Measurements from ENCODE around the gene RDH12. TPM values are rescaled to one million over a fixed set of nuclear protein-coding genes. Genes with fewer than 3 reads are reported as not detected.

RDH12 gene
- total RNA-seq, 2 experiments from 2014 or later = not detected

DNA sequence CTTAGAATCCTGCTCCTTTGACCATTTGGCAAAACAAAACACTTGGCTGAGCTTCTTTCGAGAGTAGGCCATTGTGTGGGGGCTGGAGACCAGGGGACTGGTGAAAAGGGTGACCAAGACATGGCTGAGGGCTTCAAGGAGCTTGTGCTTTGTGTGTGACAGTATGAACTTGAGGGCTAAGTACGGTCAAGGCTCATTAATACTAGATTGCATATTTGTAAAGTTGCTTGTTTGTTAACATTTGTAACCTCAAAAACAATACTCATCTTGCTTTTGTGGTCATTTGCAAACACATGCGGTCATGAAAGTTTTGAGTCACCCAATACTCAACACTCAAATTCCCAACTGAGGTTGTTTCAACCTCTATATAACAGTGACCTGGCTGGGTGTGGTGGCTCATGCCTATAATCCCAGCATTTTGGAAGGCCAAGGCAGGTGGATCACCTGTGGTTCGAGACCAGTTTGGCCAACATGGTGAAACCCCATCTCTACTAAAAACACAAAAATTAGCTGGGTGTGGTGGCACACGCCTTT lies 72.2 kb downstream of the RDH12 start:
- no peaks in the 10 kb centered on the region for H3K4me1 Mint-ChIP-seq (ENCODE audit: low read depth)
- intact Hi-C loops (cut with micrococcal nuclease) = no loop called here
- DNase-seq (no peak), ATAC-seq (no peak)
- TF ChIP-seq, protein P1, sequence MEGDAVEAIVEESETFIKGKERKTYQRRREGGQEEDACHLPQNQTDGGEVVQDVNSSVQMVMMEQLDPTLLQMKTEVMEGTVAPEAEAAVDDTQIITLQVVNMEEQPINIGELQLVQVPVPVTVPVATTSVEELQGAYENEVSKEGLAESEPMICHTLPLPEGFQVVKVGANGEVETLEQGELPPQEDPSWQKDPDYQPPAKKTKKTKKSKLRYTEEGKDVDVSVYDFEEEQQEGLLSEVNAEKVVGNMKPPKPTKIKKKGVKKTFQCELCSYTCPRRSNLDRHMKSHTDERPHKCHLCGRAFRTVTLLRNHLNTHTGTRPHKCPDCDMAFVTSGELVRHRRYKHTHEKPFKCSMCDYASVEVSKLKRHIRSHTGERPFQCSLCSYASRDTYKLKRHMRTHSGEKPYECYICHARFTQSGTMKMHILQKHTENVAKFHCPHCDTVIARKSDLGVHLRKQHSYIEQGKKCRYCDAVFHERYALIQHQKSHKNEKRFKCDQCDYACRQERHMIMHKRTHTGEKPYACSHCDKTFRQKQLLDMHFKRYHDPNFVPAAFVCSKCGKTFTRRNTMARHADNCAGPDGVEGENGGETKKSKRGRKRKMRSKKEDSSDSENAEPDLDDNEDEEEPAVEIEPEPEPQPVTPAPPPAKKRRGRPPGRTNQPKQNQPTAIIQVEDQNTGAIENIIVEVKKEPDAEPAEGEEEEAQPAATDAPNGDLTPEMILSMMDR (IDR thresholded peaks at IDR 0.05) = no peak
- CTCF ChIA-PET = no interaction called here
- no peaks in the 10 kb centered on the region for H3K9me3 Mint-ChIP-seq
- H3K27ac Mint-ChIP-seq = no peak overlapping the region
- H3K27me3 Mint-ChIP-seq = no peaks in the 10 kb centered on the region
- POLR2A ChIA-PET = no interaction called here
- no peak overlapping the region for H3K4me3 Mint-ChIP-seq
- H3K36me3 Mint-ChIP-seq (ENCODE audit: low read depth) = peaks cover 25% of the 10 kb centered on the region

DNA sequence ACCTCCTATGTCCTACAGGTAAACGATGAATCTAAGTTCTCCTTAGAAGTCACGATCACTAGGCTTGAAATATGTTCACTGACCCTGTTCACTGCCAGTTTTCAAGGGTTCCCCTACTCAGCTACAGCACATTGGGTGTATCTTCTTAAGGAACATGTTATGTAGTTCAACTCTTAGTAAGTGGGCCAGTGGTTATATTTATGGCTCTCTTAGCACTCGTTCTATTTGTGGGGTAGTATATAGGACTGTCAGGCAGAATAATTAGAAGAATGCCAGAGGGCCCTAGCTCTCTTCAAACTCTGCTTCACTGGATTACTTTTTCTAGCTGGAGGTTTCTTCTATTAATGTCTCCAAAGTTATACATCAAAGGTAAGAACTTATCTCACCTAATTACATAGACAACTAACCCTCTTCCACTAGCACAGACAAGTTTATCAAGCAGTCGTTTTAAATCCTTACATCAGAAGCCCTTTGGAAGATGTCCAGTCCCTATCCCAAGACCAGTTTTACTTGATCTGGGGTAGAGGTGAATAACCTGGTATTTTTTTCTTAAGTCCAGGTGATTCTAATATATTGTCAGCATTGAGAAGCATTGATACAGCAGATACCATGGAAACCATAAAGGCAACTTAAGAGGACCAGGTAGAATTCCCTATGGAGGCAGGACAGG lies 75.1 kb downstream of the RDH12 start:
- CTCF ChIA-PET = interaction anchor here (0.5 to 1.3 kb wide), 2 partner anchors 16 to 1659 kb away, joined by 3 read pairs; no protein-coding TSS in a partner anchor
- TF ChIP-seq, protein P1 (IDR thresholded peaks at IDR 0.05) = no peak
- Mint-ChIP-seq H3K4me1 (ENCODE audit: low read depth) (no peaks in the 10 kb centered on the region), H3K9me3 (no peaks in the 10 kb centered on the region), H3K27ac (no peak overlapping the region), H3K4me3 (no peak overlapping the region), H3K36me3 (ENCODE audit: low read depth) (peaks cover 24% of the 10 kb centered on the region), H3K27me3 (no peaks in the 10 kb centered on the region)
- no peak for ATAC-seq
- POLR2A ChIA-PET = no interaction called here
- intact Hi-C loops (cut with micrococcal nuclease) = no loop called here
- no peak for DNase-seq

DNA sequence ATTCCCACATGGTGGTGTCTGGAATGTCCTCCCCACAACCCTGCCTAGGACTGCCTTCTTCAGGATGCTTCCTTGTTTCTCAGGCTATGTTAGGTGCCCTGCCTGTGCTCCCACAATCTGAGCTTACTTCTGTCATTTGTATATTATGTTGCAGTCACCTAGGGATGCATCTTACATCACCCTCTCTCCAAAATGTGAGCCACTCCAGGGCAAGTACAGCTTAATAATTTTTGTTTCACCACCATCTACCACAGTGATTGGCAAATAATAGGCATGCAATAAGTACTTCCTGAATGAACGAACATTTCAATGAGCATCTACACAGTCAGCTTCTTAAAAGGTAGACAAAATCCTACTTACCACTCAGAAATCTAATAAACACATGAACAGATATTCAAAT lies 77.1 kb downstream of the RDH12 start:
- intact Hi-C loops (cut with micrococcal nuclease) = no loop called here
- Mint-ChIP-seq H3K27me3 (no peaks in the 10 kb centered on the region), H3K9me3 (no peaks in the 10 kb centered on the region), H3K4me1 (ENCODE audit: low read depth) (no peaks in the 10 kb centered on the region), H3K27ac (no peak overlapping the region), H3K36me3 (ENCODE audit: low read depth) (peaks cover 28% of the 10 kb centered on the region), H3K4me3 (no peak overlapping the region)
- DNase-seq (no peak), ATAC-seq (no peak)
- ChIA-PET CTCF (no interaction called here), POLR2A (no interaction called here)
- TF ChIP-seq, protein P1 (IDR thresholded peaks at IDR 0.05) = no peak

DNA sequence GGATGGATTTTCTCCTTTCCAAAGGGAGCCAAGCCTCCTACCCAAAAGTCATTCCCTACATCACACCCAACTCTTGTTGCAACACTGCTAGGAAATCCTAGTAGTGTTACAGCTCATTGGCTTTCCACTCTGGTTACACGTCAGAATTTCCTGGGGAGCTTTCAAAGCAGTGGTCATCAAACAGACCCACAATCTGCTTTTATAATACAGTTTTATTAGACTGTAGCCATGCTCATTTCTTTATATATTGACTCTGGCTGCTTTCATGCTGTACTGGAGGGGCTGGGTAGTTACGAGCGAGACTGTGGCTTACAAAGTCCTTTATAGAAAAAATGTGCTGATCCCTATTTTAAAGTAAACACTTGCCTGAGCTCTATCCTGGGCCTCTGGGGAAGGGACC lies 80.4 kb downstream of the RDH12 start:
- ATAC-seq = no peak
- Mint-ChIP-seq H3K9me3 (no peaks in the 10 kb centered on the region), H3K4me3 (no peak overlapping the region), H3K27me3 (no peaks in the 10 kb centered on the region), H3K27ac (no peak overlapping the region), H3K36me3 (ENCODE audit: low read depth) (peaks cover 32% of the 10 kb centered on the region), H3K4me1 (ENCODE audit: low read depth) (no peaks in the 10 kb centered on the region)
- POLR2A ChIA-PET = no interaction called here
- TF ChIP-seq, protein P1 (IDR thresholded peaks at IDR 0.05) = no peak
- CTCF ChIA-PET = no interaction called here
- intact Hi-C loops (cut with micrococcal nuclease) = no loop called here
- no peak for DNase-seq

Other genes with a start within 250 kb of the RDH12 start
- gene TMEM229B, start 213.2 kb upstream of the RDH12 start, total RNA-seq = 1 to 10 TPM; 1.6 to 2.3 TPM
- gene PLEKHH1, start 168.6 kb upstream of the RDH12 start, total RNA-seq = 1 to 10 TPM; 4.8 to 6.7 TPM
- 10 to 100 TPM; 20.3 to 21.9 TPM for gene PIGH, start 101.6 kb upstream of the RDH12 start, total RNA-seq
- 1 to 10 TPM; 9.9 TPM for gene ARG2, start 82.0 kb upstream of the RDH12 start, total RNA-seq
- gene VTI1B, start 27.3 kb upstream of the RDH12 start, total RNA-seq = 10 to 100 TPM; 57.3 to 59.7 TPM
- gene RDH11, start 6.1 kb upstream of the RDH12 start, total RNA-seq = 10 to 100 TPM; 78.9 to 83.2 TPM
- 10 to 100 TPM; 14.4 to 16.8 TPM for gene ZFYVE26, start 114.7 kb downstream of the RDH12 start, total RNA-seq
- 10 to 100 TPM; 38.2 to 40.6 TPM for gene RAD51B, start 117.9 kb downstream of the RDH12 start, total RNA-seq

Data from activated CD8-positive, alpha-beta T cell treated with anti-CD3 and anti-CD28 coated beads for 36 hours (primary cell).